GM23338 (cell line): ENCODE results near the gene HCN1. TPM values are rescaled to one million over a fixed set of nuclear protein-coding genes. Genes with fewer than 3 reads are reported as not detected.

ENCODE experiments used
- ATAC-seq: fragments of 200-7000 bp; cut with Tn5 transposase; 3 replicates; pipeline ENCODE4 v1.9.1; 2020
- DNase-seq: peaks from one replicate; pipeline ENCODE4 v3.0.0-alpha.2; 2015; ENCODE audit warnings: low spot score
- H2AFZ ChIP-seq: fragments of 200-600 bp; sonication (generic); 2 replicates; pipeline ENCODE4 v1.8.0; 2016; ENCODE audit warnings: antibody characterized with exemption, mild to moderate bottlenecking, moderate library complexity
- H3F3A ChIP-seq: fragments of 200-600 bp; sonication (generic); replicated peaks from 2 replicates; pipeline ENCODE4 v1.8.0; 2017; ENCODE audit warnings: antibody characterized with exemption, mixed run types, low read depth
- H3K27ac ChIP-seq: fragments of 200-600 bp; sonication (generic); 2 replicates; pipeline ENCODE4 v1.6.1; 2016; ENCODE audit warnings: low read depth
- H3K27me3 ChIP-seq: fragments of 200-600 bp; sonication (generic); 2 replicates; pipeline ENCODE4 v1.8.0; 2016; ENCODE audit warnings: mild to moderate bottlenecking, mixed run types, moderate library complexity; ENCODE audit not compliant: insufficient read depth
- H3K36me3 ChIP-seq: fragments of 200-600 bp; sonication (generic); 2 replicates; pipeline ENCODE4 v1.8.0; 2016; ENCODE audit warnings: mild to moderate bottlenecking; ENCODE audit not compliant: insufficient read depth
- H3K4me1 ChIP-seq: fragments of 200-600 bp; sonication (generic); 2 replicates; pipeline ENCODE4 v1.8.0; 2016; ENCODE audit warnings: mild to moderate bottlenecking, moderate library complexity; ENCODE audit not compliant: insufficient read depth
- H3K4me2 ChIP-seq: fragments of 200-600 bp; sonication (generic); 2 replicates; pipeline ENCODE4 v1.7.1; 2017; ENCODE audit warnings: mixed run types
- H3K4me3 ChIP-seq: fragments of 200-600 bp; sonication (generic); 2 replicates; pipeline ENCODE4 v1.6.1; 2016; ENCODE audit warnings: mixed run types
- H3K79me2 ChIP-seq: fragments of 200-600 bp; sonication (generic); replicated peaks from 2 replicates; pipeline ENCODE4 v1.8.0; 2017; ENCODE audit warnings: mild to moderate bottlenecking; ENCODE audit not compliant: insufficient read depth
- H3K9me2 ChIP-seq: fragments of 200-600 bp; sonication (generic); 2 replicates; pipeline ENCODE4 v1.8.0; 2017; ENCODE audit not compliant: insufficient read depth
- H4K20me1 ChIP-seq: fragments of 200-600 bp; sonication (generic); replicated peaks from 2 replicates; pipeline ENCODE4 v1.8.0; 2017; ENCODE audit warnings: mild to moderate bottlenecking; ENCODE audit not compliant: insufficient read depth
- H3K27ac Mint-ChIP-seq: 2 replicates; pipeline ENCODE4 v1.8.0; 2020; ENCODE audit warnings: inconsistent platforms, mild to moderate bottlenecking, moderate library complexity, mixed read lengths
- H3K27me3 Mint-ChIP-seq: 3 replicates; pipeline ENCODE4 v1.8.0; 2022; ENCODE audit warnings: low read depth, mild to moderate bottlenecking, moderate library complexity, mixed read lengths, inconsistent platforms; ENCODE audit not compliant: insufficient read depth, poor library complexity
- H3K36me3 Mint-ChIP-seq: 3 replicates; pipeline ENCODE4 v1.8.0; 2021; ENCODE audit warnings: low read depth, mild to moderate bottlenecking, inconsistent platforms, moderate library complexity, mixed read lengths
- H3K4me1 Mint-ChIP-seq: 3 replicates; pipeline ENCODE4 v1.8.0; 2020; ENCODE audit warnings: mild to moderate bottlenecking, inconsistent platforms, mixed read lengths
- H3K4me3 Mint-ChIP-seq: 3 replicates; pipeline ENCODE4 v1.8.0; 2021; ENCODE audit warnings: moderate library complexity, mild to moderate bottlenecking, inconsistent platforms, mixed read lengths
- H3K9me3 Mint-ChIP-seq: 3 replicates; pipeline ENCODE4 v1.8.0; 2020; ENCODE audit warnings: moderate library complexity, mild to moderate bottlenecking, inconsistent platforms, mixed read lengths
- ETS1 ChIP-seq: IDR thresholded peaks from 2 replicates; pipeline ENCODE4 v1.6.1; 2016; ENCODE audit warnings: antibody characterized with exemption
- NANOG ChIP-seq: IDR thresholded peaks from 2 replicates; pipeline ENCODE4 v1.6.1; 2016; ENCODE audit warnings: antibody characterized with exemption, borderline replicate concordance
- POLR2AphosphoS5 ChIP-seq: IDR thresholded peaks from 2 replicates; pipeline ENCODE4 v1.6.1; 2016; ENCODE audit warnings: antibody characterized with exemption, low read depth
- REST ChIP-seq: IDR thresholded peaks from one replicate; pipeline ENCODE4 v1.6.1; 2018; ENCODE audit warnings: antibody characterized with exemption; ENCODE audit not compliant: unreplicated experiment
- STAT1 ChIP-seq: IDR thresholded peaks from one replicate; pipeline ENCODE4 v1.6.1; 2016; ENCODE audit warnings: antibody characterized with exemption; ENCODE audit not compliant: unreplicated experiment
- ZNF462 ChIP-seq: fragments of 250-450 bp; sonication (Bioruptor Pico); IDR thresholded peaks from 2 replicates; pipeline ENCODE4 v1.5.0; 2020; ENCODE audit warnings: mild to moderate bottlenecking, moderate library complexity
- polyA plus RNA-seq: library from polyadenylated mRNA; unstranded; fragments of >200 nt; fragmentation: Nextera tagmentation; extraction: Ambion mirVana; gene quantifications from 2 replicates; pipeline ENCODE4 v1.2.1, GENCODE V29; 2016
- total RNA-seq: library from RNA; depleted of rRNA; stranded (reverse); fragments of >200 nt; shearing (Covaris generic); gene quantifications from 2 replicates; pipeline ENCODE4 v1.2.3, GENCODE V29; 2014

Gene HCN1
- total and polyA plus RNA-seq, 2 experiments from 2014 or later: 2.8 to 6.9 TPM

GRCh38 chr5:45279109-45279508, 417.1 kb downstream of the HCN1 start:
- no peaks in the 10 kb centered on the region for H3K27me3 ChIP-seq
- H3K27me3 Mint-ChIP-seq: peaks cover 1% of the 10 kb centered on the region
- no peaks in the 10 kb centered on the region for H3K36me3 ChIP-seq
- H3K4me3 ChIP-seq: no peak overlapping the region
- no peaks in the 10 kb centered on the region for H4K20me1 ChIP-seq
- 0 out of 2 replicates have a peak, but pooled peaks cover 5% of the 10 kb centered on the region for H3K9me2 ChIP-seq
- H3K4me1 Mint-ChIP-seq: peaks cover 19% of the 10 kb centered on the region
- no peaks in the 10 kb centered on the region for H3F3A ChIP-seq
- peak overlapping the region; percentile 4 for H3K4me2 ChIP-seq
- peaks cover 46% of the 10 kb centered on the region for H3K36me3 Mint-ChIP-seq
- no peak overlapping the region for H3K4me3 Mint-ChIP-seq
- H3K79me2 ChIP-seq: no peaks in the 10 kb centered on the region
- peak overlapping the region; percentile 4; the same call in 1 of the 2 replicates for H3K27ac ChIP-seq
- H3K4me1 ChIP-seq: peaks cover 18% of the 10 kb centered on the region
- no peak overlapping the region for H3K27ac Mint-ChIP-seq
- no peak overlapping the region for H2AFZ ChIP-seq
- peak; percentile 35; the same call in 1 of the 3 replicates for ATAC-seq
- DNase-seq: peak; percentile 53
- H3K9me3 Mint-ChIP-seq: peaks cover 28% of the 10 kb centered on the region
- no peak for TF ChIP-seq REST
- TF ChIP-seq ETS1: peak; percentile 74; the same call in 1 of the 2 replicates
- no peak for TF ChIP-seq STAT1
- peak; percentile 63; the same call in 1 of the 2 replicates for TF ChIP-seq NANOG
- TF ChIP-seq POLR2AphosphoS5: no peak
- peak; percentile 93 for TF ChIP-seq ZNF462 (CRISPR knock-in tag)
